Panc1 (cell line): ENCODE measurements around the gene AP2B1.

ENCODE experiments used
- POLR2AphosphoS5 ChIP-seq: IDR thresholded peaks from 2 replicates; pipeline ENCODE4 v1.6.1; 2012; ENCODE audit warnings: mild to moderate bottlenecking, low read depth, low read length, moderate library complexity
- TF ChIP-seq, protein P1 (sequence below): fragments of 450-650 bp; IDR thresholded peaks from 2 replicates; pipeline ENCODE4 v1.5.1; 2017; ENCODE audit warnings: mild to moderate bottlenecking
- TF ChIP-seq, protein P2 (sequence below), 2 experiments: IDR thresholded peaks; 2 replicates each; pipeline ENCODE4 v1.6.1; 2011 to 2012; ENCODE audit warnings: low read depth in 2 of 2, control low read depth in 1 of 2, low read length in 1 of 2, mild to moderate bottlenecking in 1 of 2, moderate library complexity in 1 of 2; ENCODE audit not compliant: insufficient read depth in 1 of 2

GRCh38 chr17:35735036-35735805, 148.1 kb downstream of the AP2B1 start:
- TF ChIP-seq, protein P1, sequence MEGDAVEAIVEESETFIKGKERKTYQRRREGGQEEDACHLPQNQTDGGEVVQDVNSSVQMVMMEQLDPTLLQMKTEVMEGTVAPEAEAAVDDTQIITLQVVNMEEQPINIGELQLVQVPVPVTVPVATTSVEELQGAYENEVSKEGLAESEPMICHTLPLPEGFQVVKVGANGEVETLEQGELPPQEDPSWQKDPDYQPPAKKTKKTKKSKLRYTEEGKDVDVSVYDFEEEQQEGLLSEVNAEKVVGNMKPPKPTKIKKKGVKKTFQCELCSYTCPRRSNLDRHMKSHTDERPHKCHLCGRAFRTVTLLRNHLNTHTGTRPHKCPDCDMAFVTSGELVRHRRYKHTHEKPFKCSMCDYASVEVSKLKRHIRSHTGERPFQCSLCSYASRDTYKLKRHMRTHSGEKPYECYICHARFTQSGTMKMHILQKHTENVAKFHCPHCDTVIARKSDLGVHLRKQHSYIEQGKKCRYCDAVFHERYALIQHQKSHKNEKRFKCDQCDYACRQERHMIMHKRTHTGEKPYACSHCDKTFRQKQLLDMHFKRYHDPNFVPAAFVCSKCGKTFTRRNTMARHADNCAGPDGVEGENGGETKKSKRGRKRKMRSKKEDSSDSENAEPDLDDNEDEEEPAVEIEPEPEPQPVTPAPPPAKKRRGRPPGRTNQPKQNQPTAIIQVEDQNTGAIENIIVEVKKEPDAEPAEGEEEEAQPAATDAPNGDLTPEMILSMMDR = no peak
- no peak for TF ChIP-seq POLR2AphosphoS5
- TF ChIP-seq, protein P2, sequence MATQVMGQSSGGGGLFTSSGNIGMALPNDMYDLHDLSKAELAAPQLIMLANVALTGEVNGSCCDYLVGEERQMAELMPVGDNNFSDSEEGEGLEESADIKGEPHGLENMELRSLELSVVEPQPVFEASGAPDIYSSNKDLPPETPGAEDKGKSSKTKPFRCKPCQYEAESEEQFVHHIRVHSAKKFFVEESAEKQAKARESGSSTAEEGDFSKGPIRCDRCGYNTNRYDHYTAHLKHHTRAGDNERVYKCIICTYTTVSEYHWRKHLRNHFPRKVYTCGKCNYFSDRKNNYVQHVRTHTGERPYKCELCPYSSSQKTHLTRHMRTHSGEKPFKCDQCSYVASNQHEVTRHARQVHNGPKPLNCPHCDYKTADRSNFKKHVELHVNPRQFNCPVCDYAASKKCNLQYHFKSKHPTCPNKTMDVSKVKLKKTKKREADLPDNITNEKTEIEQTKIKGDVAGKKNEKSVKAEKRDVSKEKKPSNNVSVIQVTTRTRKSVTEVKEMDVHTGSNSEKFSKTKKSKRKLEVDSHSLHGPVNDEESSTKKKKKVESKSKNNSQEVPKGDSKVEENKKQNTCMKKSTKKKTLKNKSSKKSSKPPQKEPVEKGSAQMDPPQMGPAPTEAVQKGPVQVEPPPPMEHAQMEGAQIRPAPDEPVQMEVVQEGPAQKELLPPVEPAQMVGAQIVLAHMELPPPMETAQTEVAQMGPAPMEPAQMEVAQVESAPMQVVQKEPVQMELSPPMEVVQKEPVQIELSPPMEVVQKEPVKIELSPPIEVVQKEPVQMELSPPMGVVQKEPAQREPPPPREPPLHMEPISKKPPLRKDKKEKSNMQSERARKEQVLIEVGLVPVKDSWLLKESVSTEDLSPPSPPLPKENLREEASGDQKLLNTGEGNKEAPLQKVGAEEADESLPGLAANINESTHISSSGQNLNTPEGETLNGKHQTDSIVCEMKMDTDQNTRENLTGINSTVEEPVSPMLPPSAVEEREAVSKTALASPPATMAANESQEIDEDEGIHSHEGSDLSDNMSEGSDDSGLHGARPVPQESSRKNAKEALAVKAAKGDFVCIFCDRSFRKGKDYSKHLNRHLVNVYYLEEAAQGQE (IDR thresholded peaks at IDR 0.05; ENCODE audit: insufficient read depth in 1 of 2, low read depth in 2 of 2, low read length in 1 of 2) = no peak
